SK-N-SH (cell line): ENCODE results near the gene POLN.

Experiments used
- CHD2 ChIP-seq: fragments of 150-350 bp; IDR thresholded peaks from 2 replicates; pipeline ENCODE4 v1.6.1; 2018; ENCODE audit warnings: low read length; ENCODE audit not compliant: partially characterized antibody
- CTCF ChIP-seq: fragments of 200-600 bp; sonication (generic); IDR thresholded peaks from 2 replicates; pipeline ENCODE4 v1.6.1; 2017; ENCODE audit warnings: antibody characterized with exemption, mild to moderate bottlenecking, moderate library complexity
- EP300 ChIP-seq, 2 experiments: IDR thresholded peaks; 2 replicates each; pipeline versions ENCODE4 v1.4.0 to v1.6.1; 2012; ENCODE audit warnings: borderline replicate concordance in 1 of 2, low read depth in 1 of 2, low read length in 1 of 2
- EZH2phosphoT487 ChIP-seq: fragments of 200-600 bp; sonication (generic); IDR thresholded peaks from 2 replicates; pipeline ENCODE4 v1.6.1; 2017; ENCODE audit warnings: low read depth, mixed run types, mild to moderate bottlenecking, antibody characterized with exemption, moderate library complexity, borderline replicate concordance
- FOXJ3 ChIP-seq: sonication (generic); formaldehyde crosslinking; IDR thresholded peaks from 2 replicates; pipeline ENCODE4 v1.5.1; 2020; ENCODE audit warnings: mild to moderate bottlenecking, missing genetic modification reagents
- FOXM1 ChIP-seq: IDR thresholded peaks from 2 replicates; pipeline ENCODE4 v1.4.0; 2012; ENCODE audit warnings: low read depth, mild to moderate bottlenecking
- RAD21 ChIP-seq: IDR thresholded peaks from 2 replicates; pipeline ENCODE4 v1.6.1; 2012; ENCODE audit warnings: mild to moderate bottlenecking, low read length
- REST ChIP-seq: IDR thresholded peaks from 2 replicates; pipeline ENCODE4 v1.6.1; 2012; ENCODE audit warnings: mild to moderate bottlenecking, low read depth, low read length, moderate library complexity
- SIN3A ChIP-seq: IDR thresholded peaks from 2 replicates; pipeline ENCODE4 v1.6.1; 2012; ENCODE audit warnings: low read depth, mild to moderate bottlenecking, low read length, moderate library complexity, borderline replicate concordance
- TEAD4 ChIP-seq: IDR thresholded peaks from 2 replicates; pipeline ENCODE4 v1.4.0; 2012; ENCODE audit warnings: mild to moderate bottlenecking, borderline replicate concordance; ENCODE audit not compliant: insufficient read depth
- TF ChIP-seq, protein P1 (sequence below): IDR thresholded peaks from 2 replicates; pipeline ENCODE4; 2012

GRCh38 chr4:2041239-2042130 lies 200.4 kb downstream of the POLN start:
- TF ChIP-seq FOXM1, result no peak
- no peak for TF ChIP-seq REST
- no peak for TF ChIP-seq RAD21
- TF ChIP-seq EZH2phosphoT487, result no peak
- no peak for TF ChIP-seq CTCF
- TF ChIP-seq, protein P1, sequence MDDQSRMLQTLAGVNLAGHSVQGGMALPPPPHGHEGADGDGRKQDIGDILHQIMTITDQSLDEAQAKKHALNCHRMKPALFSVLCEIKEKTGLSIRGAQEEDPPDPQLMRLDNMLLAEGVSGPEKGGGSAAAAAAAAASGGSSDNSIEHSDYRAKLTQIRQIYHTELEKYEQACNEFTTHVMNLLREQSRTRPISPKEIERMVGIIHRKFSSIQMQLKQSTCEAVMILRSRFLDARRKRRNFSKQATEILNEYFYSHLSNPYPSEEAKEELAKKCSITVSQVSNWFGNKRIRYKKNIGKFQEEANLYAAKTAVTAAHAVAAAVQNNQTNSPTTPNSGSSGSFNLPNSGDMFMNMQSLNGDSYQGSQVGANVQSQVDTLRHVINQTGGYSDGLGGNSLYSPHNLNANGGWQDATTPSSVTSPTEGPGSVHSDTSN, result no peak
- no peak for TF ChIP-seq TEAD4
- no peak for TF ChIP-seq EP300 (IDR thresholded peaks at IDR 0.05; ENCODE audit: borderline replicate concordance in 1 of 2, low read depth in 1 of 2, low read length in 1 of 2)
- TF ChIP-seq FOXJ3 (CRISPR knock-in tag), result no peak
- no peak for TF ChIP-seq CHD2
- TF ChIP-seq SIN3A, result no peak; the same call in 1 of the 2 replicates
